H9 (cell line): ENCODE results near the gene NDUFA12. TPM values are rescaled to one million over a fixed set of nuclear protein-coding genes. Genes with fewer than 3 reads are reported as not detected.

Experiments
- DNase-seq: peaks from one replicate; pipeline ENCODE4 v3.0.0-alpha.2; 2017
- H2AFZ ChIP-seq: one replicate; pipeline ENCODE4 v1.6.1; 2013; ENCODE audit warnings: mild to moderate bottlenecking, low read length, control low read depth, moderate library complexity
- H2AK5ac ChIP-seq: 2 replicates; pipeline ENCODE4 v1.6.1; 2013; ENCODE audit warnings: low read length, control low read depth, mixed read lengths; ENCODE audit not compliant: insufficient read length
- H2BK120ac ChIP-seq: one replicate; pipeline ENCODE4 v1.6.1; 2013; ENCODE audit warnings: low read depth, mild to moderate bottlenecking, low read length, control low read depth, inconsistent platforms; ENCODE audit not compliant: poor library complexity, severe bottlenecking
- H2BK12ac ChIP-seq: 2 replicates; pipeline ENCODE4 v1.6.1; 2013; ENCODE audit warnings: low read length, control low read depth, mixed read lengths, low read depth; ENCODE audit not compliant: insufficient read length
- H2BK15ac ChIP-seq: 2 replicates; pipeline ENCODE4 v1.6.1; 2013; ENCODE audit warnings: low read depth, low read length, control low read depth
- H2BK20ac ChIP-seq: one replicate; pipeline ENCODE4 v1.6.1; 2013; ENCODE audit warnings: low read depth, mild to moderate bottlenecking, low read length, control low read depth, inconsistent platforms; ENCODE audit not compliant: poor library complexity, severe bottlenecking
- H2BK5ac ChIP-seq: 2 replicates; pipeline ENCODE4 v1.6.1; 2013; ENCODE audit warnings: low read length, control low read depth, mixed read lengths; ENCODE audit not compliant: insufficient read length
- H3K14ac ChIP-seq: 2 replicates; pipeline ENCODE4 v1.6.1; 2013; ENCODE audit warnings: low read length, control low read depth; ENCODE audit not compliant: insufficient read depth
- H3K18ac ChIP-seq: 2 replicates; pipeline ENCODE4 v1.6.1; 2013; ENCODE audit warnings: low read depth, mild to moderate bottlenecking, mixed read lengths, low read length, control low read depth; ENCODE audit not compliant: insufficient read length
- H3K23ac ChIP-seq: 2 replicates; pipeline ENCODE4 v1.6.1; 2013; ENCODE audit warnings: low read length, control low read depth, mixed read lengths, low read depth; ENCODE audit not compliant: insufficient read length
- H3K23me2 ChIP-seq: 2 replicates; pipeline ENCODE4 v1.6.1; 2013; ENCODE audit warnings: low read depth, mild to moderate bottlenecking, mixed read lengths, low read length, control low read depth; ENCODE audit not compliant: insufficient read length, poor library complexity, severe bottlenecking
- H3K27ac ChIP-seq: 2 replicates; pipeline ENCODE4 v1.5.1; 2013; ENCODE audit warnings: low read length, control low read depth, mixed read lengths, low read depth; ENCODE audit not compliant: insufficient read length
- H3K27me3 ChIP-seq: 2 replicates; pipeline ENCODE4 v1.6.1; 2013; ENCODE audit warnings: low read length, control low read depth, inconsistent platforms; ENCODE audit not compliant: insufficient read depth
- H3K4ac ChIP-seq: 2 replicates; pipeline ENCODE4 v1.6.1; 2013; ENCODE audit warnings: low read depth, mild to moderate bottlenecking, control low read depth, inconsistent platforms, low read length, moderate library complexity
- H3K4me1 ChIP-seq: 2 replicates; pipeline ENCODE4 v1.6.1; 2013; ENCODE audit warnings: low read length, control low read depth, inconsistent platforms; ENCODE audit not compliant: insufficient read depth
- H3K4me2 ChIP-seq: 2 replicates; pipeline ENCODE4 v1.6.1; 2013; ENCODE audit warnings: low read length, control low read depth, mixed read lengths; ENCODE audit not compliant: insufficient read length, insufficient read depth
- H3K56ac ChIP-seq: 2 replicates; pipeline ENCODE4 v1.6.1; 2013; ENCODE audit warnings: low read depth, mild to moderate bottlenecking, mixed read lengths, low read length, control low read depth; ENCODE audit not compliant: insufficient read length
- H3K79me1 ChIP-seq: 2 replicates; pipeline ENCODE4 v1.6.1; 2013; ENCODE audit warnings: low read depth, mild to moderate bottlenecking, moderate library complexity, low read length, control low read depth, inconsistent platforms; ENCODE audit not compliant: insufficient read depth, poor library complexity, severe bottlenecking
- H3K79me2 ChIP-seq: 2 replicates; pipeline ENCODE4 v1.6.1; 2013; ENCODE audit warnings: low read length, control low read depth, inconsistent platforms; ENCODE audit not compliant: insufficient read depth
- H3K9ac ChIP-seq: 2 replicates; pipeline ENCODE4 v1.6.1; 2013; ENCODE audit warnings: low read length, control low read depth, mixed read lengths; ENCODE audit not compliant: insufficient read length; ENCODE audit errors: extremely low read depth
- H3K9me3 ChIP-seq: one replicate; pipeline ENCODE4 v1.6.1; 2013; ENCODE audit warnings: low read depth, low read length, inconsistent platforms; ENCODE audit not compliant: control insufficient read depth
- H3T11ph ChIP-seq: one replicate; pipeline ENCODE4 v1.6.1; 2013; ENCODE audit warnings: mild to moderate bottlenecking, low read length, control low read depth, inconsistent platforms
- H4K20me1 ChIP-seq: one replicate; pipeline ENCODE4 v1.6.1; 2013; ENCODE audit not compliant: control insufficient read depth, insufficient read length, insufficient read depth
- H4K5ac ChIP-seq: 2 replicates; pipeline ENCODE4 v1.6.1; 2013; ENCODE audit warnings: low read depth, mild to moderate bottlenecking, mixed read lengths, low read length, control low read depth; ENCODE audit not compliant: insufficient read length
- H4K8ac ChIP-seq: replicated peaks from 2 replicates; pipeline ENCODE4 v1.6.1; 2013; ENCODE audit warnings: low read length, control low read depth, mixed read lengths, low read depth; ENCODE audit not compliant: insufficient read length
- H4K91ac ChIP-seq: 2 replicates; pipeline ENCODE4 v1.6.1; 2013; ENCODE audit warnings: low read depth, mild to moderate bottlenecking, moderate library complexity, mixed read lengths, low read length, control low read depth; ENCODE audit not compliant: insufficient read length
- H3K27ac Mint-ChIP-seq, 3 experiments: 2 replicates in 2 of 3; 3 replicates in 1 of 3; pipeline ENCODE4 v1.8.0; 2020 to 2021; ENCODE audit warnings: mixed read lengths in 3 of 3, mild to moderate bottlenecking in 1 of 3, moderate library complexity in 1 of 3
- H3K27me3 Mint-ChIP-seq: 2 replicates; pipeline ENCODE4 v1.8.0; 2021; ENCODE audit warnings: low read depth, mild to moderate bottlenecking, moderate library complexity, mixed read lengths
- H3K36me3 Mint-ChIP-seq, 3 experiments: 2 replicates in 2 of 3; 3 replicates in 1 of 3; pipeline ENCODE4 v1.8.0; 2020 to 2021; ENCODE audit warnings: low read depth in 3 of 3, mixed read lengths in 3 of 3; ENCODE audit not compliant: insufficient read depth in 1 of 3
- H3K4me1 Mint-ChIP-seq, 2 experiments: 2 replicates each; pipeline ENCODE4 v1.8.0; 2020; ENCODE audit warnings: mixed read lengths in 2 of 2
- H3K4me3 Mint-ChIP-seq, 2 experiments: 2 replicates in 1 of 2; 3 replicates in 1 of 2; pipeline ENCODE4 v1.8.0; 2020 to 2021; ENCODE audit warnings: mild to moderate bottlenecking in 2 of 2, mixed read lengths in 2 of 2, moderate library complexity in 1 of 2
- H3K9me3 Mint-ChIP-seq, 2 experiments: 2 replicates in 1 of 2; 3 replicates in 1 of 2; pipeline ENCODE4 v1.8.0; 2020; ENCODE audit warnings: mild to moderate bottlenecking in 2 of 2, mixed read lengths in 2 of 2, moderate library complexity in 1 of 2
- WGBS: extraction: QIAGEN DNeasy Blood & Tissue Kit; methylation state at CpG from one replicate; pipeline ENCODE4 v1.1.7; 2013; ENCODE audit warnings: missing lambda C conversion rate, low lambda C conversion rate, mixed read lengths; ENCODE audit not compliant: insufficient read length; ENCODE audit errors: extremely low coverage; 5-methylcytosine and 5-hydroxymethylcytosine counted together
- total RNA-seq: library from RNA; stranded (reverse); gene quantifications from 2 replicates; pipeline ENCODE4 v1.2.1, GENCODE V29; 2021
- TF ChIP-seq, protein P1 (sequence below): fragments of 200-600 bp; sonication (generic); conservative IDR thresholded peaks from 3 replicates; pipeline ENCODE4 v1.8.0; 2021; ENCODE audit warnings: antibody characterized with exemption, mild to moderate bottlenecking

NDUFA12 gene
- total RNA-seq, 1 experiment from 2014 or later = 104 TPM

DNA sequence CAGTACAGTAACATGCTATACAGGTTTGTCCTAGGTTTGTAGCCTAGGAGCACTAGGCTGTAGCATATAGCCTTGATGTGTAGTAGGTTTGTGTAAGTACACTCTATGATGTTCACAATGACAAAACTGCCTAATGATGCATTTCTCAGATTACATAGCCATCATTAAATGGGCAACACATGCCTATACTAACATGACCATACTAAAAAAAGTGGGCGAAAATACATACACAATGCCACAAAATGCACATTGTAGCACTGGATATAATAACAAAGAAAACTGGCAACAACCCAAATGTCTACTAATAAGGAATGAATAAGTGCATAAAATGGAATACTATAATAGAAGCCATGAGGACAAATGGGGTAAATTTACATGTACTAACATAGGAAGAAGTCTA, 31.3 kb upstream of the NDUFA12 start:
- no peak overlapping the region for H3T11ph ChIP-seq
- no peak overlapping the region for H3K4ac ChIP-seq
- H3K56ac ChIP-seq = no peak overlapping the region
- H3K4me1 ChIP-seq = no peaks in the 10 kb centered on the region
- no peak overlapping the region for H3K4me2 ChIP-seq
- H3K27ac ChIP-seq = no peak overlapping the region
- H4K5ac ChIP-seq = no peak overlapping the region
- no peak overlapping the region for H2AFZ ChIP-seq
- H2BK120ac ChIP-seq = no peak overlapping the region
- H2BK15ac ChIP-seq = no peak overlapping the region
- H3K14ac ChIP-seq = no peak overlapping the region
- H2BK20ac ChIP-seq = no peak overlapping the region
- no peaks in the 10 kb centered on the region for H3K79me1 ChIP-seq
- Mint-ChIP-seq H3K27ac (no peak overlapping the region), H3K27me3 (no peaks in the 10 kb centered on the region), H3K4me3 (no peak overlapping the region), H3K36me3 (peaks cover 7 to 37% (median 36%) of the 10 kb centered on the region in 3 experiments; a peak in 5 of 7 replicates), H3K4me1 (no peaks in the 10 kb centered on the region), H3K9me3 (no peaks in the 10 kb centered on the region)
- H3K23ac ChIP-seq = no peak overlapping the region
- no peaks in the 10 kb centered on the region for H3K27me3 ChIP-seq
- no peaks in the 10 kb centered on the region for H4K20me1 ChIP-seq
- H3K18ac ChIP-seq = no peak overlapping the region
- no CpG with 5 or more reads among the region's 1 CpG for WGBS
- H4K8ac ChIP-seq = no peak overlapping the region
- H3K79me2 ChIP-seq = no peaks in the 10 kb centered on the region
- TF ChIP-seq, protein P1, sequence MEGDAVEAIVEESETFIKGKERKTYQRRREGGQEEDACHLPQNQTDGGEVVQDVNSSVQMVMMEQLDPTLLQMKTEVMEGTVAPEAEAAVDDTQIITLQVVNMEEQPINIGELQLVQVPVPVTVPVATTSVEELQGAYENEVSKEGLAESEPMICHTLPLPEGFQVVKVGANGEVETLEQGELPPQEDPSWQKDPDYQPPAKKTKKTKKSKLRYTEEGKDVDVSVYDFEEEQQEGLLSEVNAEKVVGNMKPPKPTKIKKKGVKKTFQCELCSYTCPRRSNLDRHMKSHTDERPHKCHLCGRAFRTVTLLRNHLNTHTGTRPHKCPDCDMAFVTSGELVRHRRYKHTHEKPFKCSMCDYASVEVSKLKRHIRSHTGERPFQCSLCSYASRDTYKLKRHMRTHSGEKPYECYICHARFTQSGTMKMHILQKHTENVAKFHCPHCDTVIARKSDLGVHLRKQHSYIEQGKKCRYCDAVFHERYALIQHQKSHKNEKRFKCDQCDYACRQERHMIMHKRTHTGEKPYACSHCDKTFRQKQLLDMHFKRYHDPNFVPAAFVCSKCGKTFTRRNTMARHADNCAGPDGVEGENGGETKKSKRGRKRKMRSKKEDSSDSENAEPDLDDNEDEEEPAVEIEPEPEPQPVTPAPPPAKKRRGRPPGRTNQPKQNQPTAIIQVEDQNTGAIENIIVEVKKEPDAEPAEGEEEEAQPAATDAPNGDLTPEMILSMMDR = no peak
- H3K9me3 ChIP-seq = no peaks in the 10 kb centered on the region
- H4K91ac ChIP-seq = no peak overlapping the region
- H3K23me2 ChIP-seq = no peaks in the 10 kb centered on the region
- no peak overlapping the region for H3K9ac ChIP-seq
- no peak overlapping the region for H2AK5ac ChIP-seq
- no peak overlapping the region for H2BK5ac ChIP-seq
- DNase-seq = no peak
- no peak overlapping the region for H2BK12ac ChIP-seq
